ENCODE results near the gene ERBIN.

- TF ChIP-seq CEBPB (IDR thresholded peaks at IDR 0.05; ENCODE audit: low read depth, low read length) (no peak), POLR2A (IDR thresholded peaks at IDR 0.05; ENCODE audit: control extremely low read depth in 1 of 2, low read depth in 2 of 2, low read length in 2 of 2) (no peak), SIRT6 (IDR thresholded peaks at IDR 0.05; ENCODE audit: low read length) (no peak), CTCF (IDR thresholded peaks at IDR 0.05; ENCODE audit: control extremely low read depth in 1 of 3, insufficient read depth in 1 of 3, low read depth in 1 of 3, low read length in 3 of 3) (no peak), ATF3 (IDR thresholded peaks at IDR 0.05; ENCODE audit: insufficient read depth, low read depth, low read length) (no peak), HDAC6 (IDR thresholded peaks at IDR 0.05; ENCODE audit: low read depth, low read length) (no peak), ZNF274 (IDR thresholded peaks at IDR 0.05; ENCODE audit: borderline replicate concordance, extremely low read depth, low read length) (no peak)
These were observed 35.3 kb downstream of the ERBIN start for GRCh38 chr5:65961633-65962032.
